CD4-positive, alpha-beta T cell treated with Interleukin-1 beta for 1 hour (primary cell): ENCODE results near the gene SYT13.

Experiments
- DNase-seq, 2 donors: peaks; one replicate each; pipeline ENCODE4 v3.0.0-alpha.2; 2020 to 2022

SYT13 gene, protein sequence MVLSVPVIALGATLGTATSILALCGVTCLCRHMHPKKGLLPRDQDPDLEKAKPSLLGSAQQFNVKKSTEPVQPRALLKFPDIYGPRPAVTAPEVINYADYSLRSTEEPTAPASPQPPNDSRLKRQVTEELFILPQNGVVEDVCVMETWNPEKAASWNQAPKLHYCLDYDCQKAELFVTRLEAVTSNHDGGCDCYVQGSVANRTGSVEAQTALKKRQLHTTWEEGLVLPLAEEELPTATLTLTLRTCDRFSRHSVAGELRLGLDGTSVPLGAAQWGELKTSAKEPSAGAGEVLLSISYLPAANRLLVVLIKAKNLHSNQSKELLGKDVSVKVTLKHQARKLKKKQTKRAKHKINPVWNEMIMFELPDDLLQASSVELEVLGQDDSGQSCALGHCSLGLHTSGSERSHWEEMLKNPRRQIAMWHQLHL

DNA sequence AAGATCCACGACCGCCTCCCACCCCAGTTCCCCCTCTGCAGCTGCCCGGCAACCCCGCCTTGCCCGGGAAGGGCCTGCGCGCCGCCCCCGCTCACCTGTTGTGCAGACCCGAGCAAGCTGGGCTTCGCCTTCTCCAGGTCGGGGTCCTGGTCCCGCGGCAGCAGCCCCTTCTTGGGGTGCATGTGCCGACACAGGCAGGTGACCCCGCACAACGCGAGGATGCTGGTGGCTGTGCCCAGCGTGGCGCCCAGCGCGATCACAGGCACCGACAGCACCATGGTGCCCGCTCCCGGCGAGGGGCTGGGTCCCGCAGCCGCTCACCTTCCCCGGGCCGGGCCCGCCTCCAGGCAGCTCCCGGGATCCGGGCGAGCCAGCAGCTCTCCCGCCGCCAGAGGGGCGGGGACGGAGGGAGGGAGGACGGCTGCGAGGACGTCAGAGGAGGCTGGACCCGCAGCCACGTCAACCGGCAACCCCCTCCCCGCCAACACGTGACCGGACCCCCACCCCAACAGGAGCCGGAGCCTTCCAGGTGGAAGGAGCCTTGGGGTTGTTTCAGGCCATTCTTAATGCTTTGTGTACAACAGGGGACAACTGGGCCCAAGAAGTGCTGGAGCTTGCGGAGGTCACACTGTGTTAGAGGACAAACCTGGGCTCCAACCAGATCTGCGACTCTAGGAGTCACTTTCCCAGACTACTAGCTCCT, at the start of gene SYT13:
TSS of gene SYT13 (minus strand) at position 412 of the 703 bp plus-strand sequence. CDS start at position 278, 134 bp downstream.
- DNase-seq, result no peak

DNA sequence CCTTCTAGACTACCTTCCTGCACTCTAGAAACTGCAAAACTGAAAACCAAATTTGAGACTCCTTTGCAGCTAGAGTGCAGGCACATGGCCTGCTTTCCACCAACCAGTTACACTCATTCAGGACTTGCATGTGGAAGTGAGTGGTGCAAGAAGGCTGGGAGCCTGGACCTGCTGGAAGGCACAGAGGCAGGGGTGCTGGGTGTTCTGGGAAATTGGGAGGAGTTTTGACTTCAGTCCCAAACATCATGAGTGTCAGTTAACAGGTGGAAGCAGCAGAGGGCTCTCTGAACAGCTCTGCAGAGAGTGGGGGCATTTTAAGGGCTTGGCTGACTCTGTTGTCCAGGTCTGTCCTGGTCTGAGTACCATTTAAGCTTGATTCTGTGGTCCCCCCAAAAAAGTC, 49.3 kb upstream of the SYT13 start:
- DNase-seq, result no peak

DNA sequence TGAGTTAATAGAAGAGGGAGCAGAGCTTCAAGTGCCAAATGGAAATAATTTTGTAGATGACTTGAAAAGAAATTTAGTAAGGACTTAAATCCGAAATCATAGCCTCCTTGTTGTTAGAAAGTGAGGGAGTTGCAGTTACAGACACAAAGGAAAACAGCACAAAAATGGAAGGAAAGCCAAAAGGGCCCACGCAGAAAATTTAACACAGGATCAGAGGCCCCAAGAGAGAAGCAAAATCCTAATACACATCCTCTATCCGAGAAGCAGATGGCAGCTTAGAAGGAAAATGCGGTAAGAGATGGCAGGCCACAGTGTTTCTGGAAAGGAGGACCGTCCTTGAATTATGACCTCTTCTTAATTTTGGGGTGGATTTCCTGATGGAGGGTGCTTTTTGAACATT, 48.7 kb upstream of the SYT13 start:
- DNase-seq, result no peak

DNA sequence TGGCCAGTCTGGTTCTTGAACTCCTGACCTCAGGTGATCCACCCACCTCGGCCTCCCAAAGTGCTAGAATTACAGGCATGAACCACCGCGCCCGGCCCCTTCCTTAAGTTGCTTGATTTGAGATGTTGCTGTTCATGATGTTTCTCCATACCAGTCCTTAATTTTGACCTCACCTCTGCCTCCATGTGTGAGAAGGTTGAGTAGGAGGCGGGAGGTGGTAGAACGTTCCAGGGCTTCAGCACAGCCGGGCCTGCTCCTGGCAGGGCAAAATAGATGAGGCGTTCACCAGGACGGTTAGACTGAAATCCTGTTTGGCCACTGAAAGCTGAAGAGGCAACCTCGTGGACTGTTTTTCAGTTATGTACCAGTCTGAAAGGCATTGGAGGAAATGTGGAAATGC, 48.3 kb upstream of the SYT13 start:
- DNase-seq, result no peak

DNA sequence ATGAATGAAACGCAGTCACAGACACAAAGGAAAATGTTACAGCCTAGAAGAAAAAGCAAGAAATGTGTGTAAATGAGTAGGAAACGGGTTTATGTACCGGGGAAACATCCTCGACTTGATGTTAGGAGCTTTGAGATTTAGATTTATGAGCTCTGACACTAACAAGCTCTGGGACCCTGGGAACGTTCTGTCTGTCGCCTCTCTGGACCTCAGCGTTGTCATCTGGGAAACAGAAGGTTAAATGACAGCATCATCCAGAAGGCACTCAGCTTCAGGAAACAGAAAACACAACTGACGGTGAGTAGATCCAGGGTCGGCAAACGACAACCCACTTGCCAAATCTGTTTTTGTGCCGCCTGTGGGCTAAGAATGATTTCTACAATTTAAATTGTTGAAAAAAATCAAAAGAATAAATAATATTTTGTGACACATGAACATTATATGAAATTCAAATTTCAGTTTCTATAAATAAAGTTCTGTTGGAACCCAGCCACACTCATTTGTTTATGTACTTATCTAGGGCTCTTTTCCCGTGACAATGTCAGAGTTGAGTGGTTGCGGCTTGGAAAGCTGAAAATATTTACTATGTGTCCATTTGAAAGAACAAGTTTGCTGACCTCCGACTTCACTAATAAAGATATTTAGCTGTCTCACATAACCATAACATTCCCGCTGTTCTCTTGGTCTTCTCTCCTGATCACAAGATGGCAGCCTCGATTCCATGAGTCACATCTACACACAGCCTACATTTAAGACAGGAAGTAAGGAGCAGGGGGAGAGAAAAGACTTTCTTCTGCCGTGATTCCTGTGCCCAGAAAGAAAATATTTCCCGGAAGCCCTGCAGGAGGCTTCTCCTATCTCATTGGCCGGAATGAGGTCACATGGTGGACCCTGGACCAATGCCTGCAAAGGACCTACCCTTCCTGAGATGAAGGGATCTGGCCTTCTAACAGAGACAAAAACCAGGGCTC, 47.1 kb upstream of the SYT13 start:
- DNase-seq, result no peak

DNA sequence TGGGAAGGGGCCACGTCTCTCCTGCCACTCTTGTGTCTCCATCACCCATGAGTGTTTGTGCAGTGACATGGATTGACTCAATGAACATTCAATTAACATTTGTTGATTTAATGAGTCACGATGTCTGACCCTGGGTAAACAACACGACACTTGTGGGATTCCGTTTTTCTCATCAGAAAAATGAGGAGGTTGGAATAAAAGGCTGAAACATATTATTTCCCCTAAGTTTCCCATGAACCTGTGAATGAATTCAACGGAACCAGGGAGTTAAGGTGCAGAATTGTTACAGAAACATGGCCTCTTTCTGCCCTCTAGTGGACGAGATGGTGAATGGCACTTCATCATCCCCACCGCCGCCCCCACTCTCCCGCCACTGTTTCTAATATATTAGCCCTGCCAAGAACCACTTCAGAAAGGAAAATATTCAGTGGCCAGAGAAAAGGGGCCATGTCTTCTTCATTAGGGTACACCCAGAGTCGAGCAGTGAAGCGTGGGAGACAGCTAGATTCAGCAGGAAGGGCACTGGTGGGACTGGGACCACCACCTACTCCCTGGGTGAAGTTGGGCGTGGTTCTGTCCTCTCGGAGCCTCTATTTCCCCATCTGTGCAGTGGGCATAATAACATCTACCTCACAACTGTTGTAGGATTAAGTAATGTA, 46.3 kb upstream of the SYT13 start:
- peak; percentile 11 to 44 for DNase-seq

DNA sequence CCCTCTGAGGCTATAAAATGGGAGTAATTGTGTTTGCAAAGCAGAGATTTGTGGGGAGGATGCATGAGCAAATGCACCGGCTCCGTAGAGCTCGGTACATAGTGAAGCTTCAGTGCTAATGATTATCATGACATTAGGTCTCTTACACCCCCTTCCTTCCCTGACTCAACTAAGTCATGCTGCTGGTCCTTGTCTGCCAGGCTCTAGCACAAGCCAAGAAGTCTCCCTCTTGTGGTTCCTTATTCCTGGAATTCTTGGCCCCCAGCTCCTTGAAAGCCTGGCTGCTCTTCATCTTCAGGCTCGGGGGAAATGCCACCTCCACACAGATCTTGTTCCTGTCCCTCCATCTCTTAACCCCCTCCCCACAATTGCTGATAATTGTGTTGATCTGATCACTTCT, 45.7 kb upstream of the SYT13 start:
- DNase-seq, result no peak

DNA sequence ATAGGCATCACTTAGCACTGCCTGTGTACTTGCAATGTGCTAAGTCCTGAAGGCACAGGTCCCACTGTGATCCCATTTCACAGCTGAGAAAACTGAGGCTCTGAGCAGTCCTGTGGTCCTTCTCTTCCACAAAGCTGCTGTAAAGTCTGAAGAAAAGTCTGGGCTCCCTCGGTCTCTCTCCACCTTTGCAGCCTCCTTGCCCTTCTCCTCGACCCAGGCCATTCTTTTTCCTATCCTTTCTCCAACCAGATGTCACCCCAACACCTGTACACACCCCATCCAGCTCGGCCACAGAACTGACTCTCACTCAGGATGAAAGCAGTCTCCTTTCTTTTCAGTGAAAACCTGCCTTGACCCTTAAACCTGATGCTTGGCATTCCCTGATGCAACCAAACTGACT, 42.6 kb upstream of the SYT13 start:
- DNase-seq, result no peak

DNA sequence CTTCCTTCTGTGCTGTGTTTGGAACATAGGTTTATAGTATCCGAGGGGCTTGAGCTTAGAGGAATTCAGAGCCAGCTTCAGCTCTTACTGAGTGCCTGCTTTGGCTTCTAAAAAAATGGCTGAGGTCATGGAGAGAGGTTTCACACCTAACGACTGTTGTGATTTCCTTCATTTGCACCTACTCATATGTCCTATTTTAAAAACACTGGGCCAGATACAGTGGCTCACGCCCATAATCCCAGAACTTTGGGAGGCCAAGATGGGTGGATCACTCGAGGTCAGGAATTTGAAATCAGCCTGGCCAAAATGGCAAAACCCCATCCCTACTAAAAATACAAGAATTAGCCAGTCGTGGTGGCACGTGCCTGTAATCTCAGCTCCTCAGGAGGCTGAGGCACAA, 38.3 kb upstream of the SYT13 start:
- DNase-seq, result no peak

DNA sequence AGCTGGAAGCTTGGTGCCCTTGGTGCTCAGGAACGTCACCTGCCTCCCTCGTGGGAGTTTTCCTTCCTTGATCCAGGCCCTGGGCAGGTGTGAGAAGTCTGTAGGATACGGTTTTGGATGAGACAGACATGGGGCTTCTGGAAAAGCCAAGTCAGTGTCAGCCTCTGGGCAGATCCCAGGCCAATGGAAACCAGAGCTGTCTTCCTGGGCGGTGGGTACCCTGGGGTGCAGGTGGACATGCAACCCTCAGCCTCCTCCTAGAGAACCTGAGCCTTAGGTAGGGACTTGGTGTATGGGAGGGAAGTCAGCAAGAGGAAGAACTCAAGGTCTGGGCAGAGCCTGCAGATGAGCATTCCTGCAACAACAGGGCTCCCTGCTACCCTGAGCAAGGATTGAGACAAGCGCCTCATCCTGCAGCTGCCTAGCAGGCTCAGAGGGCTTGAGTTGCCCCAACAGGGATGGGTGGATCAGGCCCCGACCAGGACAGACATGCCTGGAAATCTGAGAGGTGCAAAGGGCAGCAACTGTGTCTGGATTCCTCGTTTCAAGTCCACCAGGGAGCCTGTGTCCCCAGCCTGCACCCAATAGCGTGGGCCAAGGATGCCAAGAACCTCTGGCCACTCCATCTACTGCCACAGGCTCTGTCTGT, 37.6 kb upstream of the SYT13 start:
- DNase-seq, result no peak

DNA sequence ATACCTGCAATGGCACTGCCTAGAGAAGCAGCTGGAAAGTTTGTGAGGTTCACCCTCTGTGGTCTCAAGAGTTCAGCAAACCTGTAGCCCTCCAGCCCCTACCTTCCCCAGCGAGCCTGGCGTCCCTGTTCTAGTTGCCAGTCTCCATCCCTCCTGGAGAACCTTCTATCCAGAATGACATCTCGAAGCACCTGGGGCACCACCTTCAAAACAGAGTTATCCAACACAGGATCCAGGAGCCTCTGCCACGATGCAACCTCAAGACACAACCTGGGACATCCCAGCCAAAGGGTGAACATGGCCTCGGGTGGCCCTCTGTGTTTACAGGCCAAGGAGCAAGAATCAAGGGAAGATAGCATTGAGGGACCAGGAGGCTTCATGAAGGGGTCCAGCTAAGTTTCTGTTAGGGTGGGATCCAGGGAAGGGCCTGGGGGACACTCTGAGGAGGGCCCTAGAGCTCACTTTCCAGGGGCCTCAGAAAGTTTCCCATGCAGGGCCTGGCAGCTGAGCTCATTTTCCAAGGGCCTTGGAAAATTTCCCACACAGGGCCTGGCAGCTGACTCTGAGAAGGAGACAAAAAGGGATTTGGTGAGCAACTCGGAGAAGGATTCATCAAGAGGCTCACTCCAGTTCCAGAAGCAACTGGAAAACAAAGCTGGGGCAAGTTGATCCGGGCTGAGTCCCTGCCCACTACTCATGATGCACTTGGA, 36.9 kb upstream of the SYT13 start:
- DNase-seq, result no peak

DNA sequence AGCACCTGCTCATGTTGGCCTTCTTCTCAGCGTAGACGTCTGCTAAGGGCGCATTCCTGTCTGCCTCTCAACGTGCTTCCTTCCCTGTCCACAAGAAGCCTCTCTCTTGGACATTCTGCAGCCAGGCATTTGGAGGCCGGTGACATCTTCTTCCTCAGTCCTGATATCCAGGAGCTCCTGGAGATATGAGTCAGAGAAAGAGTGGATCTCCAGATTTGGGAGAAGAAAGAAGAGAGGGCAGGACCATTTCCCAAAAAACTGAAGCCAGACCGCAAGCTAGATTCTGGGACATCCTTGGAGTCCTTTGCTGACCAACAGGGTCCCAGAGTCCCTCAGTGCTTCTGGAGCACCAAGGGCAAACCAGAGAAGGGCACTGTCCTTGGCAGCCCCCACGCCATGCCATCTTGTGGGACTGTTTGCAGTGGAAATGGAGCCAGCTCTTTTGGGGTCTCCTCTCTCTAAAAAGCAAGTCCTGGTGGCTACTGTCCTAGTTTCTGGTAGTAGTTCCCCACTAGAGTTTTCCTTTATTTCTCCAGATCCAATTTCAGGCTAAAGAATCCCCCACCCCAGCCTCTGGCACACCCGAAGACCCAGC, 36.1 kb upstream of the SYT13 start:
- DNase-seq, result no peak

DNA sequence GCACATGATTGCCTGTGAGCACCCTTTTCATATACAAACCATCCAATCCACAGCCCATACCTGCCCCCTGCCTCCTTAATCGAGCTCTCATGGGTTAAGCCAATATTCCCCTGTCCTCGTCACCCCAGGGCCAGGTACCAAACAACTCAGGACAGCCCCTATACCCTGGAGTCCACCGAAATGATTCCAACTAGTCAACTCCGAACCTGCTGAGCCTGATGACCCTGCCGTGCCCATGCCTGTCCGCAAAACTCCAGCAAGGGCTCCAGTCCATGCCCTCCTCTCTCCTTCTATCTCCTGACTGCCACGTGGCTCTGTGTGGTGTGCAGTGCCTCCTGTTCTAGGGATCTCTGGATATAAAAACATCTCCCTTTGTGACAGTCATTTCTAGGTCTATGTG, 35.5 kb upstream of the SYT13 start:
- no peak for DNase-seq

DNA sequence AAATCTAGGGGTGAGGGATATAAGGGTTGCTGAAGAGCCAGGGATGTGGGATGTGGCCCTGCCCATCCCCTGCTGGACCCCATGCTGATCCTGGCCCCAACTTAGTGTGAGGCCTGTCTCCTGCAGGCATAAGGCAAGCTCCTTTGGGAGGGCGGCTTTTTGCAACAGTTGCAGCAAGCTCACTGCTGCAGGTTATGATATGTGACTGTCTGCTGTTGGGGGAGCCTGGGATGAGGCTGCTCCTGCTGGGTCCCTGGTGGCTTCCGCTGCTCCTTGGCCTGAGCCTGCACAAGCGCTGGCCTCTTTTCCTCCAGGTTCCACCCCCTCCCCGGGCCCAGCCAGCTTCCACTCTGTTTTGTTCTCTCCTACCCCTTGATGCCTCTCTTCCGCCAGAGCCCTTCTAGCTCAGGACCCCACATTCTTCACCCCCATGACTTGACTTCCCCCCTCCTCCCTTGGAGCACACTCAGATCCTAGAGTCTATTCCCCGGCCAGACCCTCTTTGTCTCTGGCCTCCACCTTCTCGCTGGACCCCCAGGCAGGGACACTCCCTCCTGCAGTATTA, 35.0 kb upstream of the SYT13 start:
- DNase-seq, result no peak

DNA sequence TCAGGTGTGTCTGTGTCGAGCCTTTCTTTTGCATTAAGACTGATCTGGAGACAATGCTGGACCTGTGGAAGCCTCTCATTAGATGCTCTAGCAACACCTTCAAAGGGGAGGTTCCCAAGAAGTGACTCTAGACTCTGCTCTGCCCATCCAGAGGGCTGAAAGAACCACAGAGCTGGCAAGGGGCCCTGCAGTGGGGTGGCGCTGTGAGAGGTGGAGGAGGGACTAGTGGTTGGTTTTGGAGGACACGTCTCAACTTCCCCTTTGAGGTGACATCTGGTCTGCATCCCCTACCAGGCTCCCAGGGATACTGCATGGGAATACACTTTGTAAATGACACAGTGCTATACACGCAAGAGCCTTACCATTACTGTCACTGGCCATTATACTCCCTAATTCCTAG, 34.2 kb upstream of the SYT13 start:
- no peak for DNase-seq

DNA sequence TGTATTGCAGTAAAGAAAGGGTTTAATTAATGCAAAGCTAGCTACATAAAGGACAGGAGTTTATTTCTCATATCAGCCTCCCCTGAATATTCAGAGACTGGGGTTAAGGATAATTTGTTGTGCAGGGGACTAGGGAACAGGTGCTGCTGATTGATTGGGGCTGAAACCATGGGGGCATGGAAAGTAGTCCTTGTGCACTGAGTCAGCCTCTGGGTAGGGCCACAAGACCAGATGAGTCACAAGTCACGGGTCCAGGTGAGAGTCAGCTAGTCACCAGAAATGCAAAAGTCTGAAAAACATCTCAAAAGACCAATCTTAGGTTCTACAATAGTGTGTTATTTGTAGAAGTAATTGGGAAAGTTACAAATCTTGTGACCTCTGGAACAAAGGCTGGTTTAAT, 32.9 kb upstream of the SYT13 start:
- DNase-seq, result no peak

DNA sequence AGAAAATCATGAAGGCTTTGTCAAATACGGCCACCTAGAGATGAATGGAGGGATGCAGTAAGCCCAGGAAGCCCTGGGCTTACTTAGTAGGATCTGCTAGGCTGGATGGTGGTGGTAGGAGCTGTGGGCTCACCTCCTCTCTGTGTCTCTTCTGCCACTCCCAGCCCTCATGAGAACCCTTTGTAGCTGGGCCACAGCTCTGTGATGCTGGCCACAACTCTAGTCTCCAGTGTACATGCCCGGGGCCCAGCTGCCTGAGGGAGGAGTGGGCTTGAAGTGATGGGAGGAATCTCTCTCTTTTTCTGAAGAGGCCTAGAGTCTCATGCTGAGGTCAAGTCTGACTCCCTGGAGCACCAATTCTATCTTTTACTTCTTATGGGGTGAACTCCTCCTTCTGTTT, 32.4 kb upstream of the SYT13 start:
- no peak for DNase-seq

DNA sequence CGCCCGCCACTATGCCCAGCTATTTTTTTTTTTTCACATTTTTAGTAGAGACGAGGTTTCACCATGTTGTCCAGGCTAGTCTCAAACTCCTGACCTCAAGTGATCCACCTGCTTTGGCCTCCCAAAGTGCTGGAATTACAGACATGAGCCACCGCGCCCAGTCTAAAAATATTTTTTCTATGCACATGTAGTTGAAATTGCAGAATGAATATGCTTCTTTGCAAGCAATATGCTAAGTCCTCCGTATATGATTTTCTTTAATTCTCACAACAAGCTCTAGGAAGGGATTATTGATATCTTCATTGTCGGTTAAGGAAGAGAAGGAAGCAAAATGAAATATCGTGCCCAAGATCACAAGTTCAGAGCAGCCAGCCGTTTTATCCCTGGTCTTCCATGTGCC, 30.1 kb upstream of the SYT13 start:
- DNase-seq, result no peak

DNA sequence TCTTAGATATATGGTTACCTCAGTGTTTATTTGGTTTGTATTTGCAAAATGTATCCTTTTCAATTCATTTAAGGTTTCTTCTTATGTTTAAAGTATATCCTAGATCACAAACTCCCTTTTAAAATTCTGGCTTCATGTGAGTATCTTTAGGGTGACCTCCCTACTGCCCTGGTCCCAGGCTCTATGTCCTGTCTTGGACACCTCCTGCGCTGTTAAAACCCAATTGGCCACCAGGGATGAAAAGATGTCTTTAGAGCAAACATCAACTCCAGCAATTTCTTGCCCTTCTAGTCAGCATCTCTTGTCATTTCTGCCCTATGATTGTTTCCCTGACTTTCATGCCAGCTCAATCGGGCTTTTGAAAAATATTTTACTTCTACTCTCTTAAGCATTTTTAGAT, 28.8 kb upstream of the SYT13 start:
- DNase-seq, result no peak

DNA sequence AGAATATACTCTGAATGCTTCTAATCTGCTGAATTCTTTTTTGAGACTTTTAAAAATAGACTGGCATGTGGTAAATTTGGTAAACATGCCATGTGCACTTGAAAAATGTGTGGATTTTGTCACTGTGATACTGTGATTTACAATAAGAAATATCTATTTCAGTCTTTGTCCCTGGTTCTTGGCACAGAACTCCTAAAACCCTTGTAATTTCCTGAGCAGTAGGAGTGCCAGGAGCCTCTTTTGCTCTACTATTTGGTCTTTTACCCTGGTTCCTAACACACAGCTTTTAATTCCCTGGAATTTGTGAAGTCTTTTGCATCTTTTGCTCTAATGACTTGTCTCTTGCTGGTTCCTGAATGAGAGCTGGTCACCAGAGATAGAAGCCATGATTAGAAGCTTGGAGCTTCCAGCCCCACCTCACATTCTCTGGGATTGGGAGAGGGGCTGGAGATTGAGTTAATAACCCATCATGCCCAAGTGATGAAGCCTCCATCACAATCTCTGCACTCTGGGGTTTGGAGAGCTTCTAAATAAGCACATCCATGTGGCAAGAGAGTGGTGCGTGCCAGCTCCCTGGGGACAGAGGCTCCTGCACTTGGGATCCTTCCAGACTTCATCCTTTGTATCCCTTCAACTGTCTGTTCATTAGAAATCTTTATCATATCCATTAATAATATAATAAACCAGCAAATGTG, 27.2 kb upstream of the SYT13 start:
- no peak for DNase-seq
